ENCODE results near the gene TCN2. TPM values are rescaled to one million over a fixed set of nuclear protein-coding genes. Genes with fewer than 3 reads are reported as not detected.

The TCN2 gene
- total and polyA plus RNA-seq, 10 of the 15 experiments (the other 5 are each of a cell fraction or from before 2014, with no cell fraction given): 5.4 to 21.8 (median 11.0) TPM

- TF ChIP-seq RB1 (IDR thresholded peaks at IDR 0.05; ENCODE audit: borderline replicate concordance): no peak
- TF ChIP-seq NBN (IDR thresholded peaks at IDR 0.05): no peak
- TF ChIP-seq NFIC (IDR thresholded peaks at IDR 0.05; ENCODE audit: low read depth, low read length): peak; percentile 79
- TF ChIP-seq JUNB (IDR thresholded peaks at IDR 0.05): peak; percentile 71
- 0 out of 2 replicates have a peak, but pooled peaks have one; percentile 58 for TF ChIP-seq GATAD2B (conservative IDR thresholded peaks at IDR 0.05; ENCODE audit: low read depth)
- no peak for TF ChIP-seq SUZ12 (IDR thresholded peaks at IDR 0.05; ENCODE audit: unreplicated experiment)
- TF ChIP-seq, protein P1, sequence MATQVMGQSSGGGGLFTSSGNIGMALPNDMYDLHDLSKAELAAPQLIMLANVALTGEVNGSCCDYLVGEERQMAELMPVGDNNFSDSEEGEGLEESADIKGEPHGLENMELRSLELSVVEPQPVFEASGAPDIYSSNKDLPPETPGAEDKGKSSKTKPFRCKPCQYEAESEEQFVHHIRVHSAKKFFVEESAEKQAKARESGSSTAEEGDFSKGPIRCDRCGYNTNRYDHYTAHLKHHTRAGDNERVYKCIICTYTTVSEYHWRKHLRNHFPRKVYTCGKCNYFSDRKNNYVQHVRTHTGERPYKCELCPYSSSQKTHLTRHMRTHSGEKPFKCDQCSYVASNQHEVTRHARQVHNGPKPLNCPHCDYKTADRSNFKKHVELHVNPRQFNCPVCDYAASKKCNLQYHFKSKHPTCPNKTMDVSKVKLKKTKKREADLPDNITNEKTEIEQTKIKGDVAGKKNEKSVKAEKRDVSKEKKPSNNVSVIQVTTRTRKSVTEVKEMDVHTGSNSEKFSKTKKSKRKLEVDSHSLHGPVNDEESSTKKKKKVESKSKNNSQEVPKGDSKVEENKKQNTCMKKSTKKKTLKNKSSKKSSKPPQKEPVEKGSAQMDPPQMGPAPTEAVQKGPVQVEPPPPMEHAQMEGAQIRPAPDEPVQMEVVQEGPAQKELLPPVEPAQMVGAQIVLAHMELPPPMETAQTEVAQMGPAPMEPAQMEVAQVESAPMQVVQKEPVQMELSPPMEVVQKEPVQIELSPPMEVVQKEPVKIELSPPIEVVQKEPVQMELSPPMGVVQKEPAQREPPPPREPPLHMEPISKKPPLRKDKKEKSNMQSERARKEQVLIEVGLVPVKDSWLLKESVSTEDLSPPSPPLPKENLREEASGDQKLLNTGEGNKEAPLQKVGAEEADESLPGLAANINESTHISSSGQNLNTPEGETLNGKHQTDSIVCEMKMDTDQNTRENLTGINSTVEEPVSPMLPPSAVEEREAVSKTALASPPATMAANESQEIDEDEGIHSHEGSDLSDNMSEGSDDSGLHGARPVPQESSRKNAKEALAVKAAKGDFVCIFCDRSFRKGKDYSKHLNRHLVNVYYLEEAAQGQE (IDR thresholded peaks at IDR 0.05; ENCODE audit: low read depth, low read length): no peak
- no peak for TF ChIP-seq SUPT20H (IDR thresholded peaks at IDR 0.05; ENCODE audit: borderline replicate concordance, control insufficient read depth, low read depth, low read length)
- TF ChIP-seq, protein P2, sequence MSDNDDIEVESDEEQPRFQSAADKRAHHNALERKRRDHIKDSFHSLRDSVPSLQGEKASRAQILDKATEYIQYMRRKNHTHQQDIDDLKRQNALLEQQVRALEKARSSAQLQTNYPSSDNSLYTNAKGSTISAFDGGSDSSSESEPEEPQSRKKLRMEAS (IDR thresholded peaks at IDR 0.05; ENCODE audit: low read depth, low read length): no peak
- TF ChIP-seq IRF3 (IDR thresholded peaks at IDR 0.05): no peak
- TF ChIP-seq NRF1 (conservative IDR thresholded peaks at IDR 0.05; ENCODE audit: low read depth, low read length): no peak
- peak; percentile 84 for TF ChIP-seq RUNX3 (IDR thresholded peaks at IDR 0.05; ENCODE audit: low read length)
- TF ChIP-seq KAT2A (conservative IDR thresholded peaks at IDR 0.05; ENCODE audit: control insufficient read depth, low read depth, low read length): no peak
- TF ChIP-seq POLR2AphosphoS2 (IDR thresholded peaks at IDR 0.05; ENCODE audit: low read depth, low read length): no peak
- TF ChIP-seq TCF7 (IDR thresholded peaks at IDR 0.05; ENCODE audit: borderline replicate concordance): no peak
- TF ChIP-seq, protein P3, sequence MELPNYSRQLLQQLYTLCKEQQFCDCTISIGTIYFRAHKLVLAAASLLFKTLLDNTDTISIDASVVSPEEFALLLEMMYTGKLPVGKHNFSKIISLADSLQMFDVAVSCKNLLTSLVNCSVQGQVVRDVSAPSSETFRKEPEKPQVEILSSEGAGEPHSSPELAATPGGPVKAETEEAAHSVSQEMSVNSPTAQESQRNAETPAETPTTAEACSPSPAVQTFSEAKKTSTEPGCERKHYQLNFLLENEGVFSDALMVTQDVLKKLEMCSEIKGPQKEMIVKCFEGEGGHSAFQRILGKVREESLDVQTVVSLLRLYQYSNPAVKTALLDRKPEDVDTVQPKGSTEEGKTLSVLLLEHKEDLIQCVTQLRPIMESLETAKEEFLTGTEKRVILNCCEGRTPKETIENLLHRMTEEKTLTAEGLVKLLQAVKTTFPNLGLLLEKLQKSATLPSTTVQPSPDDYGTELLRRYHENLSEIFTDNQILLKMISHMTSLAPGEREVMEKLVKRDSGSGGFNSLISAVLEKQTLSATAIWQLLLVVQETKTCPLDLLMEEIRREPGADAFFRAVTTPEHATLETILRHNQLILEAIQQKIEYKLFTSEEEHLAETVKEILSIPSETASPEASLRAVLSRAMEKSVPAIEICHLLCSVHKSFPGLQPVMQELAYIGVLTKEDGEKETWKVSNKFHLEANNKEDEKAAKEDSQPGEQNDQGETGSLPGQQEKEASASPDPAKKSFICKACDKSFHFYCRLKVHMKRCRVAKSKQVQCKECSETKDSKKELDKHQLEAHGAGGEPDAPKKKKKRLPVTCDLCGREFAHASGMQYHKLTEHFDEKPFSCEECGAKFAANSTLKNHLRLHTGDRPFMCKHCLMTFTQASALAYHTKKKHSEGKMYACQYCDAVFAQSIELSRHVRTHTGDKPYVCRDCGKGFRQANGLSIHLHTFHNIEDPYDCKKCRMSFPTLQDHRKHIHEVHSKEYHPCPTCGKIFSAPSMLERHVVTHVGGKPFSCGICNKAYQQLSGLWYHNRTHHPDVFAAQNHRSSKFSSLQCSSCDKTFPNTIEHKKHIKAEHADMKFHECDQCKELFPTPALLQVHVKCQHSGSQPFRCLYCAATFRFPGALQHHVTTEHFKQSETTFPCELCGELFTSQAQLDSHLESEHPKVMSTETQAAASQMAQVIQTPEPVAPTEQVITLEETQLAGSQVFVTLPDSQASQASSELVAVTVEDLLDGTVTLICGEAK (IDR thresholded peaks at IDR 0.05; ENCODE audit: borderline replicate concordance): no peak
- no peak for TF ChIP-seq CHD4 (IDR thresholded peaks at IDR 0.05)
- 0 out of 2 replicates have a peak, but pooled peaks have one; percentile 13 for TF ChIP-seq IRF4 (IDR thresholded peaks at IDR 0.05; ENCODE audit: low read depth, low read length)
- no peak for TF ChIP-seq NFYA (IDR thresholded peaks at IDR 0.05; ENCODE audit: borderline replicate concordance, low read depth, low read length)
- peak in 1 of 2 experiments; percentile 35; a peak in 2 of 4 replicates for TF ChIP-seq EP300 (IDR thresholded peaks at IDR 0.05; ENCODE audit: borderline replicate concordance in 1 of 2, control insufficient read depth in 1 of 2, low read depth in 2 of 2, low read length in 2 of 2)
- TF ChIP-seq CHD1 (IDR thresholded peaks at IDR 0.05; ENCODE audit: low read depth, low read length): no peak
Measured at GRCh38 chr22:30609260-30610185, 2.5 kb downstream of the TCN2 start (continued).

Data from GM12878 (cell line).